BLaER1 (cell line): Measurements from ENCODE around the gene ARHGAP5.

ENCODE experiments used
- H3K27ac ChIP-seq: shearing (Covaris generic); formaldehyde crosslinking; 2 replicates; pipeline ENCODE4 v1.8.1; 2022
- H3K27me3 ChIP-seq: shearing (Covaris generic); formaldehyde crosslinking; 2 replicates; pipeline ENCODE4 v1.8.1; 2022
- H3K36me3 ChIP-seq: shearing (Covaris generic); formaldehyde crosslinking; 2 replicates; pipeline ENCODE4 v1.8.1; 2022
- H3K4me1 ChIP-seq: shearing (Covaris generic); formaldehyde crosslinking; 2 replicates; pipeline ENCODE4 v1.8.1; 2022
- H3K4me2 ChIP-seq: shearing (Covaris generic); formaldehyde crosslinking; 2 replicates; pipeline ENCODE4 v1.8.1; 2022
- H3K4me3 ChIP-seq: shearing (Covaris generic); formaldehyde crosslinking; 2 replicates; pipeline ENCODE4 v1.8.1; 2022
- H3K9ac ChIP-seq: shearing (Covaris generic); formaldehyde crosslinking; 2 replicates; pipeline ENCODE4 v1.8.1; 2022
- H3K9me3 ChIP-seq: shearing (Covaris generic); formaldehyde crosslinking; 2 replicates; pipeline ENCODE4 v1.8.1; 2022
- H4K20me1 ChIP-seq: shearing (Covaris generic); formaldehyde crosslinking; 2 replicates; pipeline ENCODE4 v1.8.1; 2022
- Cebpa-rat ChIP-seq: shearing (Covaris generic); IDR thresholded peaks from 2 replicates; pipeline ENCODE4 v1.8.1; 2022

The ARHGAP5 gene

GRCh38 chr14:32169191-32169590, 92.1 kb downstream of the ARHGAP5 start:
- Histone ChIP-seq H3K27me3 (no peaks in the 10 kb centered on the region), H4K20me1 (no peaks in the 10 kb centered on the region), H3K9me3 (no peaks in the 10 kb centered on the region), H3K9ac (no peak overlapping the region), H3K4me3 (no peak overlapping the region), H3K4me1 (no peaks in the 10 kb centered on the region), H3K36me3 (no peaks in the 10 kb centered on the region), H3K4me2 (no peak overlapping the region), H3K27ac (no peak overlapping the region)
- no peak for TF ChIP-seq Cebpa-rat

- H3K9me3 ChIP-seq: no peaks in the 10 kb centered on the region
- H3K36me3 ChIP-seq: no peaks in the 10 kb centered on the region
- no peaks in the 10 kb centered on the region for H4K20me1 ChIP-seq
- no peaks in the 10 kb centered on the region for H3K4me1 ChIP-seq
- no peak overlapping the region for H3K4me2 ChIP-seq
- no peak overlapping the region for H3K9ac ChIP-seq
- H3K4me3 ChIP-seq: no peak overlapping the region
- no peaks in the 10 kb centered on the region for H3K27me3 ChIP-seq
- H3K27ac ChIP-seq: no peak overlapping the region
- TF ChIP-seq Cebpa-rat: no peak
Observed at GRCh38 chr14:32171469-32171868, 94.4 kb downstream of the ARHGAP5 start.

DNA sequence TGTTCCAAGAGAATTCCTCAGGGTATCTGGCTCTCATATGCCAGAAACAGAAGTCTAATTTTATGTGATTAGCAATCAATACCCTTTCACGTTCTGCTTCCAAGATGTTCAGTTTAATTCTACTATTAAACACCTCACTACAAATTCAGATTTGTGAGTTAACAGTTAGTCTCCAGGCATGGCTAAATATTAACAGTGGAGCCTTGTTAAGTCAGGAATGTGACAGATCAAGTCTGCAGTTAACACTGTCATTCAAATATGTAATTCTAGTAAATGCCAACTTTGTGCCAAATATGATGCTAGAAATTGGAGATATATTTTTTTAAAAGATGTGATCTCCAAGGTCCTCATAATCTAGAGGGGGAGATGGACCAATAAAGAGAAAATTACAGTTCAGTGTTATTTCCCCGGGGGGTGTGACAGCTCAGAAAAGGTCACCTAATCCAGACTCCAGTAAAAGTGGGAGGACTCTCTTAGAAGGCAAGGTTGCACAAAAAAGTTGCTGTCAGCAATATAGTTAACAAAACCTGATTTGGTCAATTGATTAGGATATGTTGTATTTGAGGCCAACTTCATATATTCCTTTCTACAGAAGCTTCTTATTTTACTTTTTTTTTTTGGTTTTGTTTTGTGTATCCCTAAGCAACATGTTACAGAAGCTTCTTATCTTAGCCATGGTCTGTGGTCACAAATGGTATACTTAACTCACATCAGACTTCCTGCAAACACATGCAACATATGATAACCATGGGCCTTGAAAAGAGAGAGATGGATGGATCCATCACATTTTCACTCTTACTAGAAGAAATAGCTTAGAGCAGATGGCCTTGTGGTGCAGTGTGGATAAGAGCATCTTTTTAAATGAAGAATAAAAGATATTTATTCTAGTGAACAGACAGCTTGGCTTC, 106.3 kb downstream of the ARHGAP5 start:
- H3K9ac ChIP-seq: no peak overlapping the region

DNA sequence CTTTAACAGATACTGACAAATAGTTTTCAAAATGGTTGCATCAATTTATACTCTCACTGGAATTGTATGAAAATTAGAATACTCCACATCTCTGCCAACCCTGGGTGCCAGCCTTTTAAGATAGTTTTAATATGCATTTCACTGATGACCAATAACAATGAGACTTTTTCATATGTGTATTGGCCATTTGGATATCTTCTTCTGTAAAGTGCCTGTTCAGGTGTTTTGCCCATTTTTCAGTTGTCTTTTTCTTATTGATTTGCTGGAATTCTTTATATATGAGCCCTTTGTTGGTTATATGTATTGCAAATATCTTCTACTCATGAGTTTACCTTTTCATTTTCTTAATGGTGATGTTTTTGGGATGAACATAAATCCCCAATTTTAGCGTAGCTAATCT, 108.0 kb downstream of the ARHGAP5 start:
- Histone ChIP-seq H3K9ac (no peak overlapping the region), H3K4me2 (no peak overlapping the region), H3K27me3 (no peaks in the 10 kb centered on the region), H4K20me1 (no peaks in the 10 kb centered on the region), H3K27ac (no peak overlapping the region), H3K4me3 (no peak overlapping the region), H3K4me1 (no peaks in the 10 kb centered on the region), H3K36me3 (no peaks in the 10 kb centered on the region), H3K9me3 (peaks cover 19% of the 10 kb centered on the region)
- no peak for TF ChIP-seq Cebpa-rat

More for the DNA sequence above, 106.3 kb downstream of the ARHGAP5 start:
- Histone ChIP-seq H3K4me1 (no peaks in the 10 kb centered on the region), H4K20me1 (no peaks in the 10 kb centered on the region), H3K4me2 (no peak overlapping the region), H3K27me3 (no peaks in the 10 kb centered on the region), H3K4me3 (no peak overlapping the region), H3K27ac (no peak overlapping the region), H3K36me3 (no peaks in the 10 kb centered on the region), H3K9me3 (peaks cover 31% of the 10 kb centered on the region)
- TF ChIP-seq Cebpa-rat: no peak

DNA sequence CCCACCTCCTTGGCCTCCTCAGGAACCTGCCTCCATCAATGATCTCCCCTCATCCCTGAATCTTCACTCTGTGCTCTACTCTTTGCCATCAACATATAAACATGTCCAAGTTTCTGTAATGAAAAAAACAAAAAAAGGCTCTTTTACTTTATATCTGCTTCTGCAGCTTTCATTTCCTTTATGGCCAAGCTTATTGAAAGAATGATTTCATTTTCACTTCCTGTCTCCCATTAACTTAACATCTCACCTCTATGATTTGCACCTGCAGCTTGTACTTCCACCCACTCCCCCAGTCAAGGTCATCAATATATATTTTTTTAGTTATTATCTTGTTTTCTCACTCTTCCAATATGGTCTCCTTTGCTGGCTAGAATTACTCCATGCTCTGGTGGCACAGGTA, 109.1 kb downstream of the ARHGAP5 start:
- TF ChIP-seq Cebpa-rat: no peak
- Histone ChIP-seq H4K20me1 (no peaks in the 10 kb centered on the region), H3K27ac (no peak overlapping the region), H3K9me3 (peaks cover 19% of the 10 kb centered on the region), H3K4me2 (no peak overlapping the region), H3K4me3 (no peak overlapping the region), H3K9ac (no peak overlapping the region), H3K27me3 (no peaks in the 10 kb centered on the region), H3K4me1 (no peaks in the 10 kb centered on the region), H3K36me3 (no peaks in the 10 kb centered on the region)

- no peak overlapping the region for H3K4me2 ChIP-seq
- H3K4me3 ChIP-seq: no peak overlapping the region
- no peaks in the 10 kb centered on the region for H4K20me1 ChIP-seq
- no peak overlapping the region for H3K9ac ChIP-seq
- no peak overlapping the region for H3K27ac ChIP-seq
- H3K4me1 ChIP-seq: no peaks in the 10 kb centered on the region
- H3K27me3 ChIP-seq: no peaks in the 10 kb centered on the region
- peaks cover 15% of the 10 kb centered on the region for H3K9me3 ChIP-seq
- no peaks in the 10 kb centered on the region for H3K36me3 ChIP-seq
- TF ChIP-seq Cebpa-rat: no peak
Observed at GRCh38 chr14:32189811-32190210, 112.7 kb downstream of the ARHGAP5 start.

DNA sequence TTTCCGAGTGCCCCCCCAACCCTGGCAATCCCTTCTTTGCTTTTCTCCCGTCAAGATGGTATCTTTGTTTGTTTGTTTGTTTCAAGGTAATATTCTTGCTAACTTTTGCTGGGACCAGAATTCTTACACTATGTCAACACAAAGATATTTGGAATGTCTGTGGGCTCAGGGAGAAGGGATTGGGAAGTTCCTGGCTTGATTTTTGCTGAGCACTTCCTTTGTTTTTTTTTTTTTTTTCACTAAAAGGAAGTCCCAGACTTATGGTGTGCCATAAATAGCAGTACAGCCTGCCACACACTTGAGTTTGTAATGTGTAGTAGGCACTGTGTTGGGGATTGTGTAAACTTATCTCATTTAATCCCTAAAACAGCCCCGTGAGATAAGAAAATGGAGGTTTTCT, 113.6 kb downstream of the ARHGAP5 start:
- Histone ChIP-seq H3K4me2 (no peak overlapping the region), H3K4me1 (no peaks in the 10 kb centered on the region), H3K36me3 (no peaks in the 10 kb centered on the region), H3K9ac (no peak overlapping the region), H4K20me1 (no peaks in the 10 kb centered on the region), H3K27ac (no peak overlapping the region), H3K4me3 (no peak overlapping the region), H3K27me3 (no peaks in the 10 kb centered on the region), H3K9me3 (peaks cover 6% of the 10 kb centered on the region)
- TF ChIP-seq Cebpa-rat: no peak

DNA sequence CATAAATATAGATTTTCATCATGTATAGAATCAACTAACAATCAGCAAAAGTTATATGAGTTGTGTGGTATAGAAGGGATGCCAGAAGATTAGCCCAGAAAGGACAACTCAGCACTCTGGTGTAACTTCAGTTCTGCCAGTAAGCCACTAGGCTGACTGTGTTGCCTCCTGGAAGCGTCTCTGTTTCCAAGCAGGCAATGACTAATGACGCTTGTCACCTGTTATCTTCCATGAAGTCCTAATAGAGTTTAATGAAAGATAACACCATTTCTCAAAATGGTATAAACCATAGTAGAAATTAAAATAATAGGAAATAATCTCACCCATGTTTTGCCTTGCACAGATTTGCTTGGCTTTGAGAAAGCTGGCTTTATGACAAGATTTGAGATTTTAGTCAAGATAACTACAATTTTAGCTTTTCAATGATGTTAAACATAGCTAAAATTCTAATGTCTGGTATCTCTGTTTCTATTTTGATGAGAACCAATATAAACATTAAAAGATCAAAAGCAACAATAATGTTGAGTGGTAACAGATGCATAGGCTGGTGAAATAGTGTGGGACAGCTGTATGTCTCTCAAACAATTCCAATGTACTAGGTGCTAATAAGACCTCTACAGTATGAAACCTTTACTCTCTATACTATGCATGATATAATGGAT, 115.7 kb downstream of the ARHGAP5 start:
- H3K9me3 ChIP-seq: no peaks in the 10 kb centered on the region
- no peak overlapping the region for H3K4me3 ChIP-seq
- H3K9ac ChIP-seq: no peak overlapping the region
- no peaks in the 10 kb centered on the region for H3K36me3 ChIP-seq
- H3K4me1 ChIP-seq: no peaks in the 10 kb centered on the region
- H3K4me2 ChIP-seq: no peak overlapping the region
- no peak overlapping the region for H3K27ac ChIP-seq
- no peak for TF ChIP-seq Cebpa-rat
- H3K27me3 ChIP-seq: no peaks in the 10 kb centered on the region
- no peaks in the 10 kb centered on the region for H4K20me1 ChIP-seq

DNA sequence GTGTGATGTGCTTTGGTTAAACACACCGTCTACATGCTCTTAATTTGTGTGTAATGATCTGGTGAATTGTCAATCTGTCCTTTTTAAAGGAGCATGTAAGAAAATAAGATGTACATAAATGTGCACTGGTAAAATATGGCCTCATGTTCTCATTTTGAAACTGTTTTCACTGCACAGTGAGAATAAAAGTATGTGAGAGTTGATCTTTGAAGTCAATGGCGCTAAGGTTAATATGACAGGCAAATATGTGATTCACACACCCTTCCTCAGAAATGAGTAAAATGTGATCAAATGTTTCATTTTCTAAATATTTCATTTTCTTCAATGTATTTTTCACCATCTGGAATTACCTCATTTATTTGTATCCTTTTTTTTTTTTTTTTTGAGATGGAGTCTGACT, 116.4 kb downstream of the ARHGAP5 start:
- no peaks in the 10 kb centered on the region for H3K9me3 ChIP-seq
- H3K4me3 ChIP-seq: no peak overlapping the region
- H3K4me2 ChIP-seq: no peak overlapping the region
- H3K27me3 ChIP-seq: no peaks in the 10 kb centered on the region
- no peaks in the 10 kb centered on the region for H3K36me3 ChIP-seq
- no peak overlapping the region for H3K9ac ChIP-seq
- H3K27ac ChIP-seq: no peak overlapping the region
- TF ChIP-seq Cebpa-rat: no peak
- H4K20me1 ChIP-seq: no peaks in the 10 kb centered on the region
- H3K4me1 ChIP-seq: no peaks in the 10 kb centered on the region

DNA sequence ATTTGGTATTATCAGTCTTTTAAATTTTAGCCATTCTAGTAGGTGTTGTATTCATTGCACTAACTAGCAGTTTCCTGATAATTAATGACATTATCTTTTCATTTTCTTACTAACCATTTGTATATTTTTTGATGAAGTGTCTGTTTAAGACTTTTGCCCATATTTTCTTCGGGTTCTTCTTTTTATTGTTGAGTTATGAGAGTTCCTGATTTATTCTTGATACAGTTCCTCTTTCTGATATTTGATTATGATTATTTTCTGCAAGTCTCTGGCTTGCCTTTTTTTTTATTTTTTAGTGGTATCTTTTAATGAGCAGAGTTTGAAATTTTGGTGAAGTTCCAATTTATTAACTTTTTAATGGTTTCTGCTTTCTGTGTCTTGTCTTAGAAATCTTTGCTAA, 118.5 kb downstream of the ARHGAP5 start:
- Histone ChIP-seq H3K36me3 (no peaks in the 10 kb centered on the region), H3K4me2 (no peak overlapping the region), H4K20me1 (no peaks in the 10 kb centered on the region), H3K27ac (no peak overlapping the region), H3K9me3 (no peaks in the 10 kb centered on the region), H3K27me3 (no peaks in the 10 kb centered on the region), H3K9ac (no peak overlapping the region), H3K4me3 (no peak overlapping the region), H3K4me1 (peaks cover 6% of the 10 kb centered on the region)
- no peak for TF ChIP-seq Cebpa-rat
